HG02588 (cell line): ENCODE measurements around the gene ABCC8.

Source experiments
- ATAC-seq: cut with Tn5 transposase; IDR thresholded peaks from one replicate; pipeline ENCODE4 v1.9.1; 2021; ENCODE audit warnings: mild to moderate bottlenecking, moderate library complexity; ENCODE audit not compliant: unreplicated experiment

ABCC8 gene

GRCh38 chr11:17506314-17506713 lies 29.7 kb upstream of the ABCC8 start:
- no peak for ATAC-seq

- ATAC-seq: no peak
Observed at GRCh38 chr11:17505146-17505545, 28.5 kb upstream of the ABCC8 start.

- ATAC-seq: peak; percentile 52
Observed at GRCh38 chr11:17504330-17505107, 27.9 kb upstream of the ABCC8 start.

- ATAC-seq: no peak
Observed at GRCh38 chr11:17502630-17503029, 26.0 kb upstream of the ABCC8 start.

- ATAC-seq: no peak
Observed at GRCh38 chr11:17500673-17501072, 24.0 kb upstream of the ABCC8 start.

GRCh38 chr11:17498475-17498874 lies 21.8 kb upstream of the ABCC8 start:
- ATAC-seq: no peak

- no peak for ATAC-seq
Observed at GRCh38 chr11:17498058-17498457, 21.4 kb upstream of the ABCC8 start.

- ATAC-seq: no peak
Observed at GRCh38 chr11:17496406-17496805, 19.8 kb upstream of the ABCC8 start.

- no peak for ATAC-seq
Observed at GRCh38 chr11:17494019-17494418, 17.4 kb upstream of the ABCC8 start.

GRCh38 chr11:17490938-17491337 lies 14.3 kb upstream of the ABCC8 start:
- no peak for ATAC-seq

- no peak for ATAC-seq
Observed at GRCh38 chr11:17490232-17490631, 13.6 kb upstream of the ABCC8 start.

- ATAC-seq: no peak
Observed at GRCh38 chr11:17489751-17490150, 13.1 kb upstream of the ABCC8 start.

GRCh38 chr11:17488563-17488962 lies 11.9 kb upstream of the ABCC8 start:
- ATAC-seq: no peak

GRCh38 chr11:17486646-17487045 lies 10.0 kb upstream of the ABCC8 start:
- ATAC-seq: no peak

- ATAC-seq: no peak
Observed at GRCh38 chr11:17483505-17483904, 6.9 kb upstream of the ABCC8 start.

GRCh38 chr11:17481905-17482304 lies 5.3 kb upstream of the ABCC8 start:
- no peak for ATAC-seq

- ATAC-seq: no peak
Observed at GRCh38 chr11:17479284-17480214, 2.9 kb upstream of the ABCC8 start.

GRCh38 chr11:17478070-17478469 lies 1.4 kb upstream of the ABCC8 start:
- no peak for ATAC-seq

- no peak for ATAC-seq
Observed at GRCh38 chr11:17477361-17477760, 716 bp upstream of the ABCC8 start.

- ATAC-seq: no peak
Observed at GRCh38 chr11:17477084-17477333, 364 bp upstream of the ABCC8 start.

- ATAC-seq: no peak
Observed at GRCh38 chr11:17475666-17476316, 854 bp downstream of the ABCC8 start.
